Effector memory CD4-positive, alpha-beta T cell (primary cell): Measurements from ENCODE around the gene INF2.
A peak's percentile ranks its signal among the peaks of the same experiment; 100 is the strongest.
"Not testable (repeated sequence)": the region's sequence is repeated elsewhere in the genome, so short reads cannot be mapped to it uniquely, and the experiment has no call there.

Experiments
- DNase-seq, 3 donors: peaks; one replicate each; pipeline ENCODE4 v3.0.0-alpha.2; 2020
- H3K27ac ChIP-seq: 2 replicates; pipeline ENCODE4 v1.7.0; 2013; ENCODE audit warnings: mild to moderate bottlenecking, low read length, moderate library complexity; ENCODE audit not compliant: insufficient read depth, poor library complexity, severe bottlenecking
- H3K27me3 ChIP-seq: replicated peaks from 2 replicates; pipeline ENCODE4 v1.7.0; 2013; ENCODE audit warnings: mild to moderate bottlenecking, low read length; ENCODE audit not compliant: insufficient read depth, control insufficient read depth, poor library complexity, severe bottlenecking
- H3K36me3 ChIP-seq: 2 replicates; pipeline ENCODE4 v1.7.0; 2013; ENCODE audit warnings: mild to moderate bottlenecking, low read length, moderate library complexity; ENCODE audit not compliant: control insufficient read depth, insufficient read depth
- H3K4me1 ChIP-seq: 2 replicates; pipeline ENCODE4 v1.7.0; 2013; ENCODE audit warnings: low read length, mild to moderate bottlenecking; ENCODE audit not compliant: control insufficient read depth, insufficient read depth, poor library complexity, severe bottlenecking
- H3K4me3 ChIP-seq: 2 replicates; pipeline ENCODE4 v1.7.0; 2013; ENCODE audit warnings: low read length, low read depth, mild to moderate bottlenecking; ENCODE audit not compliant: insufficient read depth, poor library complexity, severe bottlenecking
- H3K9me3 ChIP-seq: 2 replicates; pipeline ENCODE4 v1.7.0; 2013; ENCODE audit warnings: mild to moderate bottlenecking, low read length, moderate library complexity; ENCODE audit not compliant: control insufficient read depth

INF2 gene

GRCh38 chr14:104722938-104723650 lies 33.7 kb downstream of the INF2 start:
- Histone ChIP-seq H3K9me3 (no peaks in the 10 kb centered on the region), H3K4me1 (peaks cover 6% of the 10 kb centered on the region), H3K4me3 (peak overlapping the region; percentile 63), H3K27ac (no peak overlapping the region), H3K36me3 (no peaks in the 10 kb centered on the region), H3K27me3 (no peaks in the 10 kb centered on the region)
- no peak for DNase-seq

DNA sequence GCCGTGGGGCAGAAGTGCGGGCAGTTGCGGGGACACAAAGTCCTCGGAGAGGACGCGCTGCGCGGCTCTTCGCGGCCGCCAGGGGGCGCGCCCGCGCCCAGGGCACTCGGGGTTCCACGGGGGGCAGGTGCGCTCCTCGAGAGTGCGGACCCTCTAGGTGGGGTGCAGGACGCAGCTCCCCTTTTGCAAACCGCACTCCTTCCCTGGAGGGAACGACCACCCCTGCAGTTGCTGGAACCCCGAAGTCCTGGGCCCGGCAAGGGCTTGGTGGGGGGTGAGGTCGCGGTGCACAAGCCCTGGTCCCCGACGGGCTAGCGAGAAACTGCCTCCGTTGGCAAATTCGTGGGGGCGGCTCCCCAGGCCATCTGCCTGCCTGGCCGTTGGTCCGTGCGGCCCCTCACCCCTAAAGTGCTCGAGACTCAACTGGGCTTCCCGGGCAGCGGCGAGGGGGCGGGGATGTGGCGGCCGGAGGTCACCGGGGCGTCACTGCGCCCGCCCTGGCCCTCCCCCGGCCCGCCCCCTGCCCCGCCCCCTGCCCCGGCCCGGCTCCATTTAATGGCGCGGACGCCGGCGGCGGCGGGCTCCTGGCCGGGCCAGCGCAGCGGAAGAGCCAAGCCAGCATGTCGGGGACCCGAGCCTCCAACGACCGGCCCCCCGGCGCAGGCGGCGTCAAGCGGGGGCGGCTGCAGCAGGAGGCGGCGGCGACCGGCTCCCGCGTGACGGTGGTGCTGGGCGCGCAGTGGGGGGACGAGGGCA lies 34.4 kb downstream of the INF2 start, which contains the start of gene ADSS1:
TSS of gene ADSS1 (plus strand) at position 579 of the 756 bp plus-strand sequence. CDS start at position 621, 42 bp downstream.
- Histone ChIP-seq H3K27ac (no peak within 1 kb of the TSS), H3K27me3 (no peaks in the 10 kb centered on the region), H3K4me1 (peaks cover 6% of the 10 kb centered on the region), H3K4me3 (peak within 1 kb of the TSS; percentile 64), H3K9me3 (no peaks in the 10 kb centered on the region), H3K36me3 (no peaks in the 10 kb centered on the region)
- peak; percentile 30 to 55 (median 43) for DNase-seq

GRCh38 chr14:104724407-104724980 lies 35.1 kb downstream of the INF2 start:
- H3K27ac ChIP-seq = no peak overlapping the region
- H3K9me3 ChIP-seq = no peaks in the 10 kb centered on the region
- peak in 1 of 3 donors; percentile 11 for DNase-seq
- no peaks in the 10 kb centered on the region for H3K36me3 ChIP-seq
- H3K4me1 ChIP-seq = peaks cover 6% of the 10 kb centered on the region
- H3K27me3 ChIP-seq = no peaks in the 10 kb centered on the region
- H3K4me3 ChIP-seq = peak overlapping the region; percentile 64

DNA sequence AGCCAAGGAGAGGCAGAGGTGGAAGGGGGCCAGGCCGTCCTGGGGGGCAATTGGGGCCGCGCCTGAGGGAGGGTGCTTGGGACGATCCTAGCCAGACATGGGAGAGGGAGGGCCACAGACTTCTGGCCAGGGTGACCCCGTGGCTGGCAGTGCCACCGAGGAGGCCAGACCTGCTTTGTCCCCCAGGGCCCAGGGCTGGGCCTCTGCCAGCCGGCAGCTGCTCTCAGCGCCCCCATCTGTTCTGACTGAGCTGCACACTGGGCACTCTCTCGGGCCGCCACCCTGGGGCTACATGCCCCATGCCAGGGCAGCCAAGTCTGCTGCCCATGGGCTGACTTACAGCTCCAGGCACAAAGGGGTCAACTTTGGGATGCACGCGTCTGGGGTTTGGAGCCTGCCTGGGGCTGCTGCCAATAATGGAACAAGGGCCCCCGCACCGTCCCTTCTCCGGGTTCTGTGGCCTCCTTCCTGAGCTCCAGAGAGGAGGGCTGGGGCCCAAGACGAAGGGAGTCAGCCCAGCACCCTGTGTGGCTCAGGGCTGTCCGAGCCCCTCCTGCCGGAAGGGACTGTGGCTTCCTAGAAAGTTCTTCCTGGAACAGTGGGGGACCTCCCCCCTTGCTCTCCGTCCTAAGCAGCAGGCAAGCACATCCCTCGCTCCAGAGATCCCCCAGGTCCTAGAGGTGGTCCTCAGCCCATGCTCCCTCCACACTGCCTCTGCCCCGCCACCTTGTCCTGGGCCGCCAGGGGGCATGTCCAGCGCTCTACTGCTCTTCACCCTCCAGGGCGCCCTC lies 35.8 kb downstream of the INF2 start:
- no peaks in the 10 kb centered on the region for H3K27me3 ChIP-seq
- H3K4me1 ChIP-seq = peaks cover 6% of the 10 kb centered on the region
- DNase-seq = no peak
- no peak overlapping the region for H3K27ac ChIP-seq
- no peaks in the 10 kb centered on the region for H3K36me3 ChIP-seq
- no peaks in the 10 kb centered on the region for H3K9me3 ChIP-seq
- H3K4me3 ChIP-seq = no peak overlapping the region

DNA sequence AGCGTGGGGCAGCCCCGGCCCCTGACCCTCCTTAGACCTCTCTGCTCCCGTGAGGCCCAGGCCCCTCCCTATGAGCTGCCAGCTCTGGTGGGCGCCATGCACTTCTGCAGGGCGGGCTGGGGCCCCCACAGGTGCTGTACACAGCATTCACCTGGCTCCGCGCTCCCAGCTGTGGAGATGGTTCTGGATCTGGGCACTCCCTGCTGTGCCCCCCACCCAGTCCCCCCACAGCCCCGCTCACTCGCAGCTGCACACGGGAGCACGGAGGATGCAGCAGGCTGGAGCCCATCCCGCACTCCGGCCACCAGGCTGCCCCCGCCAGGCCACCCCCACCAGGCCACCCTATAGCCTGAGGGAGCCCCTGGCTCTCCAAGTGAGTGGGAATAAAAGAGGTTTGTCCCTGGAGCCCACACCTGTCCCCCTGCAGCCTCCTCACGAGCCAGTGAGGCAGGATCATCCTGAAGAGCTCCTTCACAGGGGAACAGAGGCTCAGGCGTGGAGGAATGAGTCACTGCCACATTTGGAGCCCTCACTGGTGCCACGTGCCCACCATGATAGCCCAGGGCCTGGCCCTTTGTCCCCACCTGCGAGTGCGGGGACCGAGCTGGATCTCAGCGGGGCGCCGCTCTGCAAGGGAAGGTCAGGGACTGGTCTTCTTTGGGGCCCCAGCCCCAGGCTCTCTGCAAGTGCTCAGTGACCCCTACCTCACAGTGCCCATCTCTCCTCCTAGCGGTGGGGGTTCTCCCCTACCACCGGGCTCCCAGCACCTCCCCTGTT lies 36.5 kb downstream of the INF2 start:
- Histone ChIP-seq H3K27ac (no peak overlapping the region), H3K4me1 (peaks cover 6% of the 10 kb centered on the region), H3K36me3 (no peaks in the 10 kb centered on the region), H3K27me3 (no peaks in the 10 kb centered on the region), H3K9me3 (no peaks in the 10 kb centered on the region), H3K4me3 (no peak overlapping the region)
- no peak for DNase-seq

DNA sequence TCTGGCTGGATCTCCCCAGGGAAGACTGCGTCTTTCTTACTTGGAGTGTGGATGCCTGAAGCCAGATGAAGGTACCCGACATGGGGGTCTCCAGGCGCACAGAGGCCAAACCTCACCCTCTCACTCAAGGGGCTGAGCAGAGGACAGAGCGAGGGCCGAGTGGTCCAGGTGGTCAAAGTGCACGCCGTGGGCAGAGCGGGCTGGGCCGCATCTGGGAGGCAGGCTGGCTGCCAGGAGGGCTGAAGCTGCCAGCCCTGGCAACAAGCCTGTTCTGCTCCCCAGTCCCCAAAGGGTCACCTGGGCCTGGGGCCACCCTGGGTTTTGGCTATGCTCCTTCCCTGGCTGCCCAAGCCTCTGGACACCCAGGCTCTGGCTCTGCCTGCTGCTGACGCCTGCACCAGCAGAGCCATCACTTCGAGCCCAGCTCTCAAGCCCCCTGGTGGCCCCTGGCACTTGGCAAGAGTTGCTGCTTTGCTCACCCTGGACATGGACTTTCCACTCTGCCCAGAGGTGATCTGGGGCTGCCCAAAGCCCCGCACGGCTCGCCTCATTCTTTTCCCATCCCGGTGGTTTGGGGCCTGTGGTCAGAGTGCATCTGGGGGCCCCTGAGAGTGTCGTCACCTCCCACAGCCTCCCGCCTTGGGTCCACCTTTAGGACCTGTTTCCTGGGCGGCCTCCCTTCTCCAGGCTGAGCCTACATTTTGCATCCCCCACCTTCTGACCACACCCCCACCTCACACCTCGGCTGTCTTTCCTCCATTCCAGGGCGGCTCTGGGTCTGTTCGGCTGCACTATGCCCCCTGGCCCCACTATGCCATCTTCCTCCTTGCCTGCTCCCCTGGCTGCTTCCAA lies 37.4 kb downstream of the INF2 start:
- H3K27me3 ChIP-seq = no peaks in the 10 kb centered on the region
- no peak overlapping the region for H3K4me3 ChIP-seq

GRCh38 chr14:104728631-104729030 lies 39.2 kb downstream of the INF2 start:
- no peak overlapping the region for H3K4me3 ChIP-seq
- no peaks in the 10 kb centered on the region for H3K9me3 ChIP-seq
- no peaks in the 10 kb centered on the region for H3K36me3 ChIP-seq
- H3K27me3 ChIP-seq = no peaks in the 10 kb centered on the region
- no peak overlapping the region for H3K27ac ChIP-seq
- no peak for DNase-seq
- peaks cover 6% of the 10 kb centered on the region for H3K4me1 ChIP-seq

More for the DNA sequence above, 37.4 kb downstream of the INF2 start:
- no peak for DNase-seq
- no peaks in the 10 kb centered on the region for H3K36me3 ChIP-seq
- H3K27ac ChIP-seq = no peak overlapping the region
- H3K9me3 ChIP-seq = no peaks in the 10 kb centered on the region
- H3K4me1 ChIP-seq = peaks cover 6% of the 10 kb centered on the region

DNA sequence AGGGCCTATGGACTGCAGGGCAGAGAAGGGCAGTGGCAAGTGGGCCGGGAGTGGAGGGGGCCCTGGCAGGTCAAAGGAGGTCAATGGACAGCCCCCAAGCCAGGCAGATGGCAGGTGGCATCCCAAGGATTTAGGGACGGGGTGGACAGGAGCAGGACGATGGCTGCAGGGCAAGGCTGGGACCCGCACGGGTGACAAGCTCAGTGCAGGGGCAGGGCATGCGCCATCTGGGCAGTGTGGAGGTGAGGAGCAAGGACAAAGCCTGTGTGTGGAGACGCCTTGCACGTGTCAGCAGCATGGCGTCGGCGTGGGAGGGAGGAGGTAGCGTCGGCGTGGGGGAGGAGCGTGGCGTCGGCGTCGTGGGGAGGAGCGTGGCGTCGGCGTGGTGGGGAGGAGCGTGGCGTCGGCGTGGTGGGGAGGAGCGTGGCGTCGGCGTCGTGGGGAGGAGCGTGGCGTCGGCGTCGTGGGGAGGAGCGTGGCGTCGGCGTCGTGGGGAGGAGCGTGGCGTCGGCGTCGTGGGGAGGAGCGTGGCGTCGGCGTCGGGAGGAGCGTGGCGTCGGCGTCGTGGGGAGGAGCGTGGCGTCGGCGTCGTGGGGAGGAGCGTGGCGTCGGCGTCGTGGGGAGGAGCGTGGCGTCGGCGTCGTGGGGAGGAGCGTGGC lies 39.9 kb downstream of the INF2 start:
- H3K36me3 ChIP-seq, H3K4me1 ChIP-seq, H3K4me3 ChIP-seq, DNase-seq, H3K9me3 ChIP-seq, H3K27me3 ChIP-seq, H3K27ac ChIP-seq: not testable (repeated sequence)
